Adrenal gland (tissue), 5 donors: ENCODE data around the gene OR6T1.

ENCODE experiments used
- POLR2A ChIP-seq, 2 donors: fragments of 450-650 bp; IDR thresholded peaks; one replicate each; pipeline ENCODE4 v1.6.1; 2017; ENCODE audit warnings: antibody characterized with exemption in 2 of 2, mild to moderate bottlenecking in 2 of 2, moderate library complexity in 1 of 2
- TF ChIP-seq, protein P1 (sequence below), 6 experiments: fragments of 450-650 bp in 4 of 6; fragments of 200-600 bp in 2 of 6; sonication (generic) in 1 of 6; IDR thresholded peaks; 1 replicate in 5 of 6; 2 replicates in 1 of 6; pipeline versions ENCODE4 v1.5.1 to v1.8.0; 2016 to 2021; ENCODE audit warnings: antibody characterized with exemption in 6 of 6, mild to moderate bottlenecking in 2 of 6, moderate library complexity in 1 of 6
- donor health status: DM: no; HTN: no; CAD: no.

DNA sequence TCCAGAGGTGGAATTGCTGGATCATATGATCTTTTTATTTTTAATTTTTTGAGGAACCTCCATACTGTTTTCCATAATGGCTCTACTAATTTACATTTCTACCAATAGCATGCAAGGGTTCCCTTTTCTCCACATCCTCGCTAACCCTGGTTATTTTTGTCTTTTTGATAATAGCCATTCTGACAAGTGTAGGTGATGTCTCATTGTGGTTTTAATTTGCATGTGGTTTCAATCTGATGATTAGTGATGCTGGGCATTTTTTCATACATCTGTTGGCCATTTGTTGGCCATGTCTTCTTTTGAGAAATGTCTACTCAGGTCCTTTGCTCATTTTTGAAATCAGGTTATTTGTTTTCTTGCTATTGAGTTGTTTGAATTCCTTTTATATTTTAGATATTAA, 19.6 kb downstream of the OR6T1 start:
- TF ChIP-seq, protein P1, sequence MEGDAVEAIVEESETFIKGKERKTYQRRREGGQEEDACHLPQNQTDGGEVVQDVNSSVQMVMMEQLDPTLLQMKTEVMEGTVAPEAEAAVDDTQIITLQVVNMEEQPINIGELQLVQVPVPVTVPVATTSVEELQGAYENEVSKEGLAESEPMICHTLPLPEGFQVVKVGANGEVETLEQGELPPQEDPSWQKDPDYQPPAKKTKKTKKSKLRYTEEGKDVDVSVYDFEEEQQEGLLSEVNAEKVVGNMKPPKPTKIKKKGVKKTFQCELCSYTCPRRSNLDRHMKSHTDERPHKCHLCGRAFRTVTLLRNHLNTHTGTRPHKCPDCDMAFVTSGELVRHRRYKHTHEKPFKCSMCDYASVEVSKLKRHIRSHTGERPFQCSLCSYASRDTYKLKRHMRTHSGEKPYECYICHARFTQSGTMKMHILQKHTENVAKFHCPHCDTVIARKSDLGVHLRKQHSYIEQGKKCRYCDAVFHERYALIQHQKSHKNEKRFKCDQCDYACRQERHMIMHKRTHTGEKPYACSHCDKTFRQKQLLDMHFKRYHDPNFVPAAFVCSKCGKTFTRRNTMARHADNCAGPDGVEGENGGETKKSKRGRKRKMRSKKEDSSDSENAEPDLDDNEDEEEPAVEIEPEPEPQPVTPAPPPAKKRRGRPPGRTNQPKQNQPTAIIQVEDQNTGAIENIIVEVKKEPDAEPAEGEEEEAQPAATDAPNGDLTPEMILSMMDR (IDR thresholded peaks at IDR 0.05): no peak
- TF ChIP-seq POLR2A (IDR thresholded peaks at IDR 0.05): no peak
